CD4-positive, alpha-beta T cell treated with Interleukin-15 for 1 hour (primary cell): ENCODE results near the gene STOM.

Experiments used
- DNase-seq: peaks from one replicate; pipeline ENCODE4 v3.0.0-alpha.2; 2020

The STOM gene

DNA sequence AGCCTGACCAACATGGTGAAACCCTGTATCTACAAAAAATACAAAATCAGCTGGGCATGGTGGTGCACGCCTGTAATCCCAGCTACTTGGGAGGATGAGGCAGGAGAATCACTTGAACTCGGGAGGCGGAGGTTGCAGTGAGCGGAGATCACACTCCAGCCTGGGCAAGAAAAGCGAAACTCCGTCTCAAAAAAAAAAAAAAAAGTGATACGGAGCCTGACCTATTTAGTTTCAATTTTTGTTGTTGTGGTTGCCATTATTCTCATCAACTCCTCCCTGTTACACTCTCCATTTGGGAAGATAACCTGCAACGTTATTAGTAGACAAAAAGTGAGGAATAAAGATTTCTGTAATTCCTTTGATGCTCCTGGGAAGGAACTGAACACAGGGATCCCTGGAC lies 1.3 kb downstream of the STOM start:
- DNase-seq, result no peak

GRCh38 chr9:121368138-121368522 lies 1.9 kb downstream of the STOM start:
- DNase-seq, result no peak

DNA sequence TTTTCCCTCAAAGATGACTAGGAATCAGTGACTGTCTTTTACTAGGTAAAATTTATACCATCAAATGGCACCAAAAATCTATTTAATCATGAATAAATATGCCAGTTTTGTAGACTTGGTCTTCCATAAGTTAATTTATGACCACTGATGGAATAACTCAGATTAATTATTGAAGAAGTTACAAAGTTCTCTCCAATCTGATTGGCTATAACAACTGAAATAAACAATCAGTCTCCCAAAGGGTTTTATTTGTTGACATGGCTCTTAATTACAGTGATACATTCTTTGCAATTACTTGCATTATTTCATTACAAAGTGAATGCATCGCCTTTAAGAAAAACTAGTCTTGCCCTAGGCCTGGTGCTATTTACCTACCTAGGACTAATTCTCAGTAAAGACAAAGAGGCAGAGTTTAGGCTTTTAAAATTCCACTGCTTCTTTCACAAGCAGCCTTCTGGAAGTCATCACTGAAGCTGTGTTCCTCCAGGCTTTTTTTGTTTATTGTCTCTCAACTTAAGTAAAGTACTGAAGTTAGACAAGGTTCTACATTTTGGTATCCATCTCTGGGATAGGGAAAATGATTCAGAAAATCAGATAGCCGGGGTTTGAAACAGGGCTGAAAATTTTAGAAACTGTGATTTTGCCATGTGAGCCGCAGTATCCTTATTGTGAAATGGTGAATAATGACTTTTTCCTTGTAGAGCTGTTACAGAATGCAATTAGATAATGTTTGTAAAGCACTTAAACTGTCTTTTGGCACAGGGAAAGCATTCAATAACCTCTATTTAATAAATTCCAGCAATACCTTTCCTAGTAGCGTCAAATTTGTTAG lies 2.5 kb downstream of the STOM start:
- no peak for DNase-seq

- DNase-seq, result no peak
Measured at GRCh38 chr9:121366611-121367192, 3.3 kb downstream of the STOM start.

DNA sequence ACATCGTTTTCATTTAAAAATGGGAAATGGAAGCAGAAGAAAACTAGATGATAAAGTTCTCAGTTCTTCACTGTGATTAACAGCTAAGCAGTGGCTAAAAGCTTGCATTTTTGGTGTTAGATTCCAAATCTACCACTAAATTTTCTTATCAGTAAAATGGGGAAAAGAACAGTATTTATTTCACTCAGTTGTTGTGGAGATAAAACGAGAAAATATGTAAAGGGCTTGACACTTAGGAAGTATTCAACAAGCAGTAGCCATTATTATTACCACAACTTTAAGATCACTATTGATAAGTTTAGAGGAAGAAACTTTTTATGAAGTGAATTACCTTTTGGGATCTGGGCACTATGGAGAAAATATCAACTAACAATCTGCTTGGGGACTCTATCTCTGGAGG lies 4.5 kb downstream of the STOM start:
- no peak for DNase-seq

DNA sequence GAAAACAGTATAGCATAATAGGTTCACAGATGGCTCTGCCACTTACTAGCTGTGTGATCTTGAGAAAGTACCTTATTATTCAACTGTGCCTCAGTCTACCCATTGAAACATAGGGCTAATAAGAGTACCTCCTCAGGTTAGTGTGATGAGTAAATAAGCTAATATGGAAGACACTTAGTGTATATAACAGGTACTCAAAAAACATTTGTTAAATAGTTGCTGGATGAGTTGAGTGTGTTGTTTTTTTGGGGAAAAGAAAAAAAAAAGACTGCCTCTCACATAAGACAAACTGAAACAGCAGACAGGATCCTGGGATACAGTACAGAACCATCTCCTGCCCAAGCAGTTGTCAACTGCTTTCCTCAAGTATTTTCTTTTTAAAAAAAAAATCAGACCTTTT lies 5.2 kb downstream of the STOM start:
- DNase-seq, result no peak

GRCh38 chr9:121364077-121364476 lies 6.0 kb downstream of the STOM start:
- no peak for DNase-seq

GRCh38 chr9:121363622-121363961 lies 6.5 kb downstream of the STOM start:
- DNase-seq, result no peak

- no peak for DNase-seq
Measured at GRCh38 chr9:121362813-121363621, 7.0 kb downstream of the STOM start.

DNA sequence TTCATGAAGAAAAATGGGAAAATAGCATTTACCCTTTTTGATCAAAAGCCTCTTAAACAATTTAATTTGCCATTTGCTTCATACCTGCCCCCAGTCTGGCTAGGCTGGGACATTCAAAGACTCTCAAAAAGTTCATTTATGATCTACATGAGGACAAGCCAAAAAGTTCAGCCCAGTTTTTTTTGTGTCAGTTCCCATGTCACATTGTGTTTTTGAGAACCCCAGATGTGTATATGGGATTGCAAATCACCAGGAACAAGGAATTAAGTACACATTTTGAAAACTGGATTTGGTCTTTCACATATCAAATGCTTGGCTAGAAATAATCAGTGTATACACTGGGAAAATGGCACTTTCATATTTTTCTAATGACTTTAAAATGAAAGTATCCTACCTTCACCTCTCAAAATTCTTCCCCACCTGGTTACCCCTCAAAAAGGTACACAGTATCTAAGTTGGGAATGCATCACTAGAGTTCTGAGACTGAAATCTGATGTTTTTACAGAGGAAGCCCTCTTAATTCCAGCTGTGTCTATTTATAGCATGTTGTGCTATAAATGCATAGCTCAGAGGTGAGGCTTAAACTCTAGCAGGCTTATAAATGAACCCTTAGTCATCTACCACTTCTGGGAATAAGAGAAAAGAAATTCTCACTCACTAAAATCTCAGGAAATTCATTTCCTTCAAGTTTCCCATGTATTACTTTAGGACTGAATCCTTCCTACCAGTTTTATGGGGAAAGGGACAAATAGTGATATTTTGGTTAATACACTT lies 9.3 kb downstream of the STOM start:
- no peak for DNase-seq

DNA sequence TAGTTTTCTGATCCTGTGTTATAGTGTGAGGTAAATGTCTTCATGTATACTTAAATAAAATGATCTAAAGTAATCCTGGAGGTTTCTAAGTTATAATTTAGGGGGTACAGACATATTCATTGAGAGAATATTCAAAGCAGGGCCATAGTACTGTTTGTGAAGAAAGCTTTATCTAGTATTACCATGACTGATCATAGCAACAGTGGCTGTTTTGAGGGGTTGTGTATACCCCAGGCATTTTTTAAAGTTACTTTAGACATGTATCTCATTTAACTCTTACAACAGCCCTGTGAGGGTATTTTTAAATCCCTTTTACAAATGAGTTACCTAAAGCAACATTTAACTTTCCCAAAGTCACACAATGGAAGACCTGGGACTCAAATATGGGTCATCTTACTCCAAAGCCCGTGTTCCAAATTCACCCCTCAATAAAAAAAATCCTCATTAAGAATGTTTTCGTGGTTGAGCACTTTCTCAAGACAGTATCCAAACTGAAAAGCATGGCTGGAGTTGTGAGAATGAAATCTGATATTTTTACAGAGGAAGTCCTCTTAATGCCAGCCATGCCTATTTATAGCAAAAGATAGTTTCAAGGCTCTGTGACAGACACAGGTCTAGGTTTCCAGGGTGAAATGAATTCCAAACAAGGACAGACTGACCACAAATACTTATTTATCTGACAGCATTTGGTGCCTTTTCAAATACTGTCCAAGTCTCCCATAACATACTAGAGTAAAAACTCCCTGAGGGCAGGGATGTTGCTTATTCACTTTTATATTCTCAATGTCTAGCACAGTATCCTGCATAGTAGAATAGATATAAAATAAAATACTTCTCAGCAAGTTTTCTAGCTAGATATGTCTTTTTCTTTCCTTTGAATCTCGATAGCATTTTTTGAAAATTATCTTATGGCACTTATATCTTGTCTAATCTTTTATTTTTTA lies 10.4 kb downstream of the STOM start:
- no peak for DNase-seq

- DNase-seq, result no peak
Measured at GRCh38 chr9:121358751-121359150, 11.3 kb downstream of the STOM start.

- DNase-seq, result no peak
Measured at GRCh38 chr9:121357011-121357410, 13.0 kb downstream of the STOM start.

GRCh38 chr9:121354762-121355161 lies 15.3 kb downstream of the STOM start:
- no peak for DNase-seq

GRCh38 chr9:121354141-121354540 lies 15.9 kb downstream of the STOM start:
- DNase-seq, result no peak

- DNase-seq, result peak; percentile 60
Measured at GRCh38 chr9:121353241-121354061, 16.6 kb downstream of the STOM start.

- no peak for DNase-seq
Measured at GRCh38 chr9:121350993-121351561, 19.0 kb downstream of the STOM start.

GRCh38 chr9:121350036-121350435 lies 20.0 kb downstream of the STOM start:
- DNase-seq, result no peak

DNA sequence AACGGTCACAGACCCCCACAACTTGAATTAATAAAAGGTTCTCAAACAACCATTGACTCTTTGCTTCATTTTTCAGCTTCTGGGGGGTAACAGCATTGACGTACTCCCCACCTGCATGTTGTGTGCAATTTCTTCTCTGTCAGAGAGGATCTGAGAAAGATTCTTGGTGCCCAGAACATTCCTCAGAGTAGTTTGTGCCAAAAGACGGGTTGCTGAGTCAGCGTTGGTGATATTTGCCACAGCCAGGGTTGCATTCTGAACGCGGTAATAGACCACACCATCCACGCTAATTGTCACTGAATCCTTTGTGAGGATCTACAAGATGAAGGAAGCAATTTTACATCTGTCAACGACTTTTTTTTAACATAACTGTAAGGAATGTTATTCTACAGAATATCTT lies 21.0 kb downstream of the STOM start:
- DNase-seq, result no peak

GRCh38 chr9:121348221-121348620 lies 21.8 kb downstream of the STOM start:
- no peak for DNase-seq

GRCh38 chr9:121345070-121345469 lies 25.0 kb downstream of the STOM start:
- DNase-seq, result no peak
